OCI-M1 (cell line): ENCODE data around the gene CHST11.

Experiments used
- DNase-seq: peaks from one replicate; lab custom pipeline; 2025; lab: John Stamatoyannopoulos, UW

Gene CHST11

DNA sequence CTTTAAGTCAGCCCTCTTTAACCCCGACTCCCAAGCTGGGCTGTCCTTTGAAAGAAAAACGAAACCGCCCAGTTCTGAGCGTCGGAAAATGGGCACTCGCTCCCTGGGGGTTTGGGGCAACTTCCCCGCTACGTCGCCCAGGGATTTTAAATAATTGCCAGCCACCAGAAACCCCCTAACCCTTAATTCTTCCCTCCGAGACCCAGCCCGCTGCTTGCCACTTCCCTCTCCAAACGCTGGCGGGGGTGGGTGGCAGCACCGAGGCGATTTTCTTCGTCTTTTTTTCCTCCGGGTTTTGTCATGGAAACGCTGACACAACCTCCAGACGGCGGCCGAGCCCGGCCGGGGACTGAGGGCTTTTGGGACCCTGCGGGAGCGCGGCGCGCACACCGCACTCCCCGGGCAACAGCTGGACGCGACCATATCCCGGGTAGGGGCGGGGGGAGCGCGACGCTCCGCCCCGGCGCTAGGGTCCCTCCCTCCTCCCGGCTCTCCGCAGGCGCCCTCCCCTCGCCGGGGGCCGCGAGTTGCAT, at the start of gene CHST11:
TSS of gene CHST11 (plus strand) at position 532 of the 533 bp plus-strand sequence.
- DNase-seq = peak; percentile 87

DNA sequence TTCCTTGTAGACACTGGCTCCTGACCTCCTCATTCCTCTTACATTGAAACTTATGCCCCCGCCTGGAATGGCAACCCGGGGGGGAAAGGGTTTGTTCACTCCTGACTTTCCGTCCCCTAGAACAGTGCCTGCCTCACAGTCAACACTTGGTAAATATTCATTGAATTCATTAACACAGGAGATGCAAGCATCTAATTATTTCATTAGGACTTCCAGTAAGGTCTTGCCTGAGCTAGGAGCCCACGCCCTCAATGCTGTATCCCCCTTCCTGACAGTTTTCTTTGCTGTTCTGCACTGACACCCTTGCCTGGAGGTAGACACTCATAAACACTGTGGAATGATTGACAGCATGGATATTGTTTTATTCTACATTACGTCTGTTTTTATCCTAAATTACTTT, 49.3 kb upstream of the CHST11 start:
- no peak for DNase-seq

DNA sequence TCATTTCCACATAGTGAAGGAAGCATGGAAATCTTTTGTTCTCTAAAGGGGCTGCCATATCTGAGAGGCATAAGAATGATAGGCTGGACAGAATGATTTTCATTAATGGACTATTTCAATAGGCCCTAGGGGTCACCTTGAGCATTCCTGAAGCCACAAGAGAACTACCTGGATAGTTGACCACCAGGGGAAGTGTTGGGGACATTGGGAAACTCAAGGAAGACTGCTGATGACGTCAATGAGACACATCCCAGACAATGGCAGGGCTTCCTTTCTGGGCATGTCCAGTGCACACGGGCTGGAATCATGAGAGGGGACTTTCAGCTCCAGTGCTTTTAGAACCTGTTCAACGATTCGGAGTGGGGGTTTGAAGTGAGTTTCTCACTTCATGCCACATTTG, 48.8 kb upstream of the CHST11 start:
- DNase-seq = no peak

DNA sequence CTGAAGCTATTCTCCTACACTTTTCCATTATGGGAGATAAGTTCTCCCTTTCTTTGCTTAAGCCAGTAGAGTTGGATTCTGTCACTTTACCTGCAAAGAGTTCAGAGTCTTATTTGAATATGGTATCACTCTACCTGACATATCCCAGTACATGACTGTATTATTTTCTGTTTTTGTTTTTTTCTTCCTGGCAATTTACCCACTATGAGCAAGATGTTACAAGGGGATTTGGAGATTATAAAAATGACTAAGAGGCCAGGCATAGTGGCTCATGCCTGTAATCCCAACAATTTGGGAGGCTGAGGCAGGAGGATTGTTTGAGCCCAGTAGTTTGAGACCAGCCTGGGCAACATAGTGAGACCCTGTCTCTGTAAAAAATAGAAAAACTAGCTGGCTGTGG, 46.4 kb upstream of the CHST11 start:
- no peak for DNase-seq

DNA sequence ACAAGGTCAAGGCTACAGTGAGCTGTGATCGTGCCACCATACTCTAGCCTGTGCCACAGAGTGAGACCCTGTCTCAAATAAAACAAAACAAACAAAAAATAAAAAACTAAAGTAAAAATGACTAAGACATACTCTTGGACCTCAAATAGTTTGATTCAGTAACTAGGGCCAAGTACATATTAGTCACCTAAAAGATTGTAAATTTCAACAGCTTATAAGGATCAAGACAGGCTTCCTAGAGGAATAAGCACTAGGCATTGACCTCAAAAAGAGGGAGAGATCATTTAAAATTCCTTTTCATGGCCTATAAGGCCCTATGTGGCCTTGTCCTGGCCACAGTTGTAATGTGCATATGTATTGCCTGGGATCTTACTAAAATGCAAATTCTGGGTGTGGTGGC, 46.0 kb upstream of the CHST11 start:
- no peak for DNase-seq

DNA sequence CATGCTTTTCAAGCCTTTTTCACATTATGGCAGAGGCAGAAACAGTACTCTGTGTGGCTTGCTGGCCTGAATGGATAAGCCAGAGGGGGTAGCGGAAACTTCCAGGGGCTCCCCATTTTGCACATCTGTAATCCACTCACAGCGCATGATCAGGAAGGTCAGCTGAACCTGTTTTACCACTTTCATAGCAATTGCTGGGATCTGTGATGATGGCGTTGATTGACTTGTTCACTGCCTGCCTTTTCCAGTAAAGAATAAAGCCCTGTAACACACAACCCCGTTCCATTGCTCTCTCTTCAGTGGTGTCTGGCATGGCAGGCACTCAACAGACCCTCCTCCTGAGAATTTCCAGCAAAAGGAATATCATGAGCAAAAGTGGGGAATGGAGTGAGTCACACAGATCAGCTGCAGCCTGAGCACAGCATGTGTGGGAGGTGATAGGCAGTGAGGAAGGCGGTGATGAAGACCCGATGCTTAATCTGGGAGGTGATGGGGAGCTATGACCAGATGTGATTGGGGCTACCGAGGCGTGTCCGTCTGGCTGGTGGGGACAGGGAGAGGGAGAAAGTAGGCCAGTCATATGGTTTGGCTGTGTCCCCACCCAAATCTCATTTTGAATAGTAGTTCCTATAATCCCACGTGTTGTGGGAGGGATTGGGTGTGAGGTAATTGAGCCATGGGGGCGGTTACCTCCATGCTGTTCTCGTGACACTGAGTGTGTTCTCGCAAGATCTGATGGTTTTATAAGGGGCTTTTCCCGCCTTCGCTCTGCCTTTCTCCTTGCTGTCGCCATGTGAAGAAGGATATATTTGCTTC, 44.7 kb upstream of the CHST11 start:
- no peak for DNase-seq

- no peak for DNase-seq
Measured at GRCh38 chr12:104412681-104413080, 44.1 kb upstream of the CHST11 start.

GRCh38 chr12:104413330-104413729, 43.4 kb upstream of the CHST11 start:
- no peak for DNase-seq

DNA sequence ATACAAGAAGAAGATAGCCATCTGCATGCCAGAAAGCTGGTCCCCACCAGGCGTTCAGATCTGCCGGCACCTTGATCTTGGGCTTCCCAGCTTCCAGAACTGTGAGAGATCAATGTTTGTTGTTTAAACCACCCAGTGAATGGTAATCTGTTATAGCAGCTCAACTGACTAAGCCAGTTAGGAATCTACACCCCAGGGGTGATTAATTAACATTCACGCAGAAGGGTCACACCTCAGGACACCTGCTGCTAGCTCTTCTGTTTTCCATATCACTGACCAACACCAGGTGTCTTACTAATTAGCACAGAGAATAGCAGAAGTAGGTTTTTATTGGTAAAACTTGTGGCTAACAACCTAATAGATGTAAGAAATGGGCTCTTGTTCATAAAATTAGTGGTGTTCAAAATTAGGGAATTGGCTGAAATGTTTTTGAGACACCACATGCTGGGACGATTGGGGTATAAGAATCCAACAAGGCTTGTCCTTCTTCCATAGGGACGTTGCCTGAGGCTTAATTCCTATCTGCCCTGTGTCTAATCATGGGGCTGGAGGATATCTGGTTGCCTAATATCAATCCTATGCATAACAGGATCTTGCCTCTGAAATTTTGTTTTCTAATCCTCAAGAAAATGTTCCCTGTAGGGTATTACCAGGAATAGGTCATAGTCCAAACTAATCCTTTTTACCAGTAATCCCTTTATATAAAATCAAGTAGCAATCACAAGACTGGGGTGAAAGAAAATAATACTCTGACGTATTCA, 42.0 kb upstream of the CHST11 start:
- DNase-seq = no peak

DNA sequence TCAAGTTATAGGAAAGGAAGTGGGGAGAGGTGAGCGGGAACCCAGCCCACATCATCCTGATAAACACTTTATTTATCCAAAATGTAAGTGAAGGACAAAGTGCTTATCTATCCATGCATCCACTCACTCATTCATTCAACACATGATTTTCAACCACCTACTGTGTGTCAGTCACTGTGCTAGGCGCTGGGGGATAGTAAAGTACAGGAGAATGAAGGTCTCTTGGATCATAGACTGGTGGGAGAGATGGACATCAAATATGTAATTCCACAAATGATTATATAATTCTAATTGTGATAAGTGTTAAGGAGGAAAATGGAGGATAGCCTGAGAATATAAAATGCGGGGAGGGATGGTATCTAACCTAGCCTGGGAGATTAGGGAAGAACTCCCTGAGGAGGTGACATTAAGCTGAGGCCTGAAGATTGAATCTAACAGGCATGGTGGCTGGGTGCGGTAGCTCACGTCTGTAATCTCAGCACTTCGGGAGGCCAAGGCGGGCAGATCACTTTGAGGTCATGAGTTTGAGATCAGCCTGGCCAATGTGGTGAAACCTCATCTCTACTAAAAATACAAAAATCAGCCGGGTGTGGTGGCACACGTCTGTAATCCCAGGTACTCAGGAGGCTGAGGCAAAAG, 41.3 kb upstream of the CHST11 start:
- DNase-seq = no peak

DNA sequence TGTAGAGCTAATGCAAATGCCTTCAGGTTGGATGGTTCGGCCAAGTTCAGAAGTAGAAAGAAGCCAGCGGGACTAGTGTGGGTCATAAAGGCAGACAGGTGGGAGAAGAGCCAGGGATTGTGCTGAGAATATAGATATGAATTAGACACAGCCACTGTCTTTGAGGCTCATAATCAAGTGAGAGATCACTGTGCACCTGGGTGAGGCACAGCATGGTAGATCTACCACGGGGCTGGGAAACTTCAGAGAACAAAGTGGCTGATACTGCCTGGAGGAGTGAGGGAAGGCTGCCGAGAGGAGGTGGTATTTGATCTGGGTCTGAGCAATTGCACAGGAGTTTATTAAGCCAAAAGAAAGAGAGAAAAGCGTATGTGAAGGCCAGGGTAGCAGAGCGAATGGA, 40.6 kb upstream of the CHST11 start:
- no peak for DNase-seq

DNA sequence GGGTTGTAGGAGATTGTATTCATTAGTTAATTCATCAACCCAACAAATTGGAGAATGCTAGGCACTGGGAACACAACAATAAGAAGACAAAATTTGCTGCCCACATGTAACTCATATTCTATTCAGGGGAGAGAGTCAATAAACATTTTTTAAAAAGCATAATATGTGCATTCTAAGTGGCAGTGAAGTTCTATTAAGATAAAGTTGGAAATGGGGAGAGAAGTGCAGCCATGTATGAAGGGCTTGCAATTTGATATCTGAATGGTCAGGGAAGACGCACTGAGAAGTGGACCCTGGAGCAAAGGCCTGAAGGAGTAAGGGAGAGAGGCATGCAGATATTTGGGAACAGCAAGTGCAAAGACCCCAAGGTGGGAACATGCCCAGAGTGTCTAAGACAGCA, 40.2 kb upstream of the CHST11 start:
- no peak for DNase-seq

DNA sequence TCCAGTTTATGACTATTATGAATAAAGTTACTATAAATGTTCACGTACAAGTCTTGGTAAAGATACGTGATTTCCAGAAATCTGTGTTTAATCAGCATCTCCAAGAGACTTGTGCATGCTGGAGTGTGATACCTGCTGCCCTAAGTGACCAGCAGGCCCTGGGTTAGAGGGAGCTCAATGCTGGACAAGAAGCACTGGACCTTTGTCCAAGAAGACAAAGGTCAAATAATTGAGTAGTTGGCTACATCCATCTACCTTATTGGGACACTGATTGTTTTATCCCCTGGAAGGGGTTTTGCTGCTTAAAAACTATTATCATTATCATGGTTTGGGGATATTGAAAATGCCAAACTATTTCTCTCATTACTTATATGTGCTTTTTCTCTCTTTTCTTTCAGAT, 37.0 kb upstream of the CHST11 start:
- DNase-seq = no peak

- no peak for DNase-seq
Measured at GRCh38 chr12:104420868-104421267, 35.9 kb upstream of the CHST11 start.

- DNase-seq = no peak
Measured at GRCh38 chr12:104421343-104421742, 35.4 kb upstream of the CHST11 start.

DNA sequence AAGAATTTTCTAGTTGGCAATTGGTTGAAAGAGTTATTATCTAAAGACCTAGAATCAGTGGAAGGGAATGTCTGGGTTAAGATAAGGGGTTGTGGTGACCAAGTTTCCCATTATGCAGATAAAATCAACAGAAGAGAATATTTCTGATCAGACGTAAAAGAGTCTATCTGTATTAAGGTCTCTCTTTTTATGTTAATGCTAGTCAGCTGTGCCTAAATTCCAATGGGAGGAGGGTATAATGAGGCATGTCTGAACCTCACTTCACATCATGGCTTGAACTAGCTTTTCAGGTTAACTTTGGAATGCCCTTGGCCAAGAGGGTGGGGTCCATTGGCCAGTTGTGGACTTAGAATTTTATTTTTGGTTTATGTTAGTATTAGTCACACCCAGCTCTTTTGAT, 34.3 kb upstream of the CHST11 start:
- DNase-seq = no peak

GRCh38 chr12:104423273-104423672, 33.5 kb upstream of the CHST11 start:
- DNase-seq = no peak

- DNase-seq = no peak
Measured at GRCh38 chr12:104423809-104424208, 32.9 kb upstream of the CHST11 start.

DNA sequence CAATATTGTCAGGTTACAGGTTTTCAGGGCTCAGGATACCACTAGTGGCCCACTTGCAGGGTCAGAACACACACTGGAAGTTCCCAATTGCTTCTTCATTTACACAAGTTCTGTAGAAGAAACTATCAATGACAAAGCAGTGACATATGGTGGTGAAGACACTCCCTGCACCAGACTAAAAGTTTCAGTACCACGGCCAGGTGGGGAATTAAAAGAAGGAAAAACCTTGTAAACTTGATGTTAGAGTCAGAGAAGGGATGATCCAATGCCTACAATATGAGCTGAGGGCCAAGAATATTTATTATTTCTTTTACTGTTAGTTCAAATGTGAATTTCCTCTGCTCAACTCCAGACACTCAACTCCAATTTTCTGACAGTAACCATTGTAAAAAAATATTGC, 31.8 kb upstream of the CHST11 start:
- no peak for DNase-seq

- no peak for DNase-seq
Measured at GRCh38 chr12:104425614-104426013, 31.1 kb upstream of the CHST11 start.

DNA sequence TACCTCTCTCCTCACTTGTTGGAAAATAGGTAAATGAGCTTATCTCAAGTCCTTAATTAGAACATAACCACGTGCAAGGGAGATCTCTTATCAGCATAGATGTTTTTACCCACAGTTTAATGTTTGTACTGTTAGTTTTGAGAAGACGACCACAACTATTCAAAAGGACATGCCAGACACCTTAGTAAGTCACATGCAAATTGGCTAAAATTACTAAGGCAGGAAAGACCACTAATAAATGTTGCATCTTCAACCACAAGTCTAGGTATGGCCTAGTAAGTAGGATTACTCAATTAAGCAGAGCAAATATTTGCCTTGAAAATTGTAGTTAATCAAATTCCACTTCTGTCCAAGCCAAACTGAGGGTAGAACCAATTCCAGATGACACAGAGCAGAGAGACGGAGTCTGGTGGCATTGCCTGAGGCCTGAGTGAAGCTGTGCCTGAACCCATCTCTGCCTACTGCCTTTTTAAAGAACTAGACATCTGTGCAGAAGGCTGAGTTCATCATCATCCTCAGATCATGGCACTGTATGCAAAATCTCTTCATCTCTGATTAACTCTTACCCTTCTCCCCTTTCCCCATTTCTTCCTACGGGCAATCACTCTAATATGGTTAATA, 29.7 kb upstream of the CHST11 start:
- DNase-seq = no peak

DNA sequence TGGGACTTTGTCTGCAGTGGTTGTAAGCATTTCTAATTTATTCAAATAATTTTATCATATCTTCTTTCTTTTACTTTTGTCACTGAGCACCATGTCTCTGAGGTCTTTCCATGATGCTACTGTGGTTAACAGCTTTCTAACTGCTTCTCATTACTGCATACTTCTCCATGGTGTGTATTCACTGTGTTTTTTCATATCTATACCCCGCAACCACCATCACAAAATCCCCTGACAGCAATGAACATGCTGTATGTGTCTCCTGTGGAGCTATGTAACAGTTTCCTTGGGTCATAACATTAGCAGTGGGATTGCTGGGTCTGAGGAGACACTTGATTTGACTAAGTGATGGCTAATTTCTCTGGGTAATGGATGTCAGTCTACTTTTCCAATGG, 29.2 kb upstream of the CHST11 start:
- DNase-seq = no peak
